Calu3 (cell line): ENCODE data around the gene CHRNA10. TPM values are rescaled to one million over a fixed set of nuclear protein-coding genes. Genes with fewer than 3 reads are reported as not detected.

Experiments used
- BruUV-seq: library from RNA; stranded (reverse); fragments of 400-500 nt; replicated peaks from 2 replicates; lab custom pipeline; 2021; lab: Mats Ljungman, UMichigan
- CTCF ChIA-PET: fragments of 300-600 bp; sonication (Branson Sonifier 250); formaldehyde crosslinking; loops from one replicate; lab custom pipeline; 2022; ENCODE audit warnings: antibody characterized with exemption; lab: Charles Lee
- DNase-seq: peaks from one replicate; pipeline ENCODE4 v3.0.0; 2022
- H3K27ac Mint-ChIP-seq: one replicate; pipeline ENCODE4 v1.8.0; 2022; ENCODE audit warnings: mixed read lengths; ENCODE audit not compliant: unreplicated experiment
- H3K27me3 Mint-ChIP-seq: one replicate; pipeline ENCODE4 v1.8.0; 2022; ENCODE audit warnings: mixed read lengths; ENCODE audit not compliant: unreplicated experiment
- H3K36me3 Mint-ChIP-seq: one replicate; pipeline ENCODE4 v1.8.0; 2022; ENCODE audit warnings: mild to moderate bottlenecking, moderate library complexity, mixed read lengths; ENCODE audit not compliant: insufficient read depth, unreplicated experiment
- H3K4me1 Mint-ChIP-seq: one replicate; pipeline ENCODE4 v1.8.0; 2022; ENCODE audit warnings: mild to moderate bottlenecking, low read depth, mixed read lengths; ENCODE audit not compliant: unreplicated experiment
- H3K4me3 Mint-ChIP-seq: one replicate; pipeline ENCODE4 v1.8.0; 2022; ENCODE audit warnings: mild to moderate bottlenecking, low read depth, moderate library complexity, mixed read lengths; ENCODE audit not compliant: unreplicated experiment
- H3K9me3 Mint-ChIP-seq: one replicate; pipeline ENCODE4 v1.8.0; 2022; ENCODE audit warnings: low read depth, mixed read lengths; ENCODE audit not compliant: unreplicated experiment
- intact Hi-C: fragments of 100-400 bp; cut with micrococcal nuclease; formaldehyde crosslinking; loops from one replicate; pipeline ENCODE4 v1.10.0; 2022; ENCODE audit not compliant: unreplicated experiment
- total RNA-seq: library from RNA; stranded (reverse); gene quantifications from 2 replicates; pipeline ENCODE4 v1.2.3, GENCODE V29; 2022
- TF ChIP-seq, protein P1 (sequence below): fragments of 200-600 bp; IDR thresholded peaks from one replicate; pipeline ENCODE4 v1.8.0; 2022; ENCODE audit warnings: antibody characterized with exemption; ENCODE audit not compliant: unreplicated experiment

Gene CHRNA10
- total RNA-seq, 1 experiment from 2014 or later = 6.9 TPM

DNA sequence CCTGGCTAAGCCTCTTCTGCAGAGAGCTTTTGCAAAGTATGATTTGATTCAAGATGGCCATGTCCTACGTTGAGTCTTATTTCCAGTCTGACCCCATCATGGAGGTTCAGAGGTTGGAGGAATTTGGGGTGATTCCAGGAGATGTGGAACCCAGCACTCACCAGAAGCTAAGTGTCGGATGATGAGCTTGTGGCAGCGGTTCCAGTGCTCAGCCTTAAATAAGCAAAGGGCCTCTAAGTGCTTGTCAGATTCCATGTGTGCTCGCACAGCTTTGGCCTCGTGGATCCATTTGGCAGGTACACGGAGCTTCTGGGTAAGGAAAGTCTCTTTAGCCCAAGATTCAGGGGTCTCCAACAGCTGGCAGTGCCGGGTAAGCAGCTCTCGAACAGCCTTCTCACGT, 11.9 kb upstream of the CHRNA10 start:
- no peak overlapping the region for H3K27ac Mint-ChIP-seq
- intact Hi-C loops = no loop called here
- CTCF ChIA-PET = no interaction called here
- DNase-seq = no peak
- no peaks in the 10 kb centered on the region for H3K27me3 Mint-ChIP-seq
- H3K4me3 Mint-ChIP-seq = no peak overlapping the region
- no peaks in the 10 kb centered on the region for H3K4me1 Mint-ChIP-seq
- no peaks in the 10 kb centered on the region for H3K9me3 Mint-ChIP-seq
- peaks cover 77% of the 10 kb centered on the region for H3K36me3 Mint-ChIP-seq
- BruUV-seq = no TSS peak
- TF ChIP-seq, protein P1, sequence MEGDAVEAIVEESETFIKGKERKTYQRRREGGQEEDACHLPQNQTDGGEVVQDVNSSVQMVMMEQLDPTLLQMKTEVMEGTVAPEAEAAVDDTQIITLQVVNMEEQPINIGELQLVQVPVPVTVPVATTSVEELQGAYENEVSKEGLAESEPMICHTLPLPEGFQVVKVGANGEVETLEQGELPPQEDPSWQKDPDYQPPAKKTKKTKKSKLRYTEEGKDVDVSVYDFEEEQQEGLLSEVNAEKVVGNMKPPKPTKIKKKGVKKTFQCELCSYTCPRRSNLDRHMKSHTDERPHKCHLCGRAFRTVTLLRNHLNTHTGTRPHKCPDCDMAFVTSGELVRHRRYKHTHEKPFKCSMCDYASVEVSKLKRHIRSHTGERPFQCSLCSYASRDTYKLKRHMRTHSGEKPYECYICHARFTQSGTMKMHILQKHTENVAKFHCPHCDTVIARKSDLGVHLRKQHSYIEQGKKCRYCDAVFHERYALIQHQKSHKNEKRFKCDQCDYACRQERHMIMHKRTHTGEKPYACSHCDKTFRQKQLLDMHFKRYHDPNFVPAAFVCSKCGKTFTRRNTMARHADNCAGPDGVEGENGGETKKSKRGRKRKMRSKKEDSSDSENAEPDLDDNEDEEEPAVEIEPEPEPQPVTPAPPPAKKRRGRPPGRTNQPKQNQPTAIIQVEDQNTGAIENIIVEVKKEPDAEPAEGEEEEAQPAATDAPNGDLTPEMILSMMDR = no peak

DNA sequence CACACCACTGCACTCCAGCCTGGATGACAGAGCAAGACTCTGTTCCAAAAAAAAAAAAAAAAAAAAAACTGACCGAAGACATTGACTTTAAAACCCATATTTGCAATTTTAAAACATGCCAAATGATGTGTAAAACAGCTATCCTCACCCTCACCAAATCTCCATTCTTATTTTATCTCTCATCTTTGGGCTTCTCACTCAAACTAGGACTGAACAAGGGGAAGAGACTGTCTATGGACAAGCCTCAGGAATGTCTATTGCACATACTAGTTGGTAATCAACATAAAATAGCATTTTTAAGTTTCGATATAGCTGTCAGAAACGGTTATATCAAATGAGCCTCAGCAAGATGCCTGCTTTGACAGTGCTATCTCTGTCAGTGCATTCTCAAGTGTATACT, 7.9 kb upstream of the CHRNA10 start:
- H3K4me3 Mint-ChIP-seq = no peak overlapping the region
- CTCF ChIA-PET = no interaction called here
- no peaks in the 10 kb centered on the region for H3K4me1 Mint-ChIP-seq
- no TSS peak for BruUV-seq
- H3K27me3 Mint-ChIP-seq = no peaks in the 10 kb centered on the region
- DNase-seq = no peak
- no peaks in the 10 kb centered on the region for H3K9me3 Mint-ChIP-seq
- intact Hi-C loops = no loop called here
- no peak overlapping the region for H3K27ac Mint-ChIP-seq
- peaks cover 68% of the 10 kb centered on the region for H3K36me3 Mint-ChIP-seq
- TF ChIP-seq, protein P1 = no peak

DNA sequence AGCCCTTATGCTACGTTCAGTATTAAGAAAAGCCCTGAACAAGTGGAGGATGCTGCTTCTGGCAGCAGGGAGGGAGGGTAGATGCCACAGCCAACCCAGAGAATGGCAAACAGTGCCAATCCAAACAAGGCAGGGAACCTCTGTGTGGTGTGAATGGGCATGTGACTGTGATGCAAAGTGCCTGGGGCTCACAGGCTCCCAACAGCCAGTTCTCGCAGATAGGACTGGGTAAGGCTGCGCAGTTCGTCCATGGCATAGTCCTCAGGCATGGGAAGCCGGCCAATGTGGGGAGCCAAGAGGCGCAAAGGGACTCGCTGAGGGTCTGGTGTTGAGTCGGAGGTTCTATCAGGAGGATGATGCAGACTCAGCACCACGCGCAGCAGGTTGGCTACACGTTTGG, 4.8 kb upstream of the CHRNA10 start:
- TF ChIP-seq, protein P1 = no peak
- no peak for DNase-seq
- no TSS peak for BruUV-seq
- Mint-ChIP-seq H3K36me3 (peaks cover 56% of the 10 kb centered on the region), H3K4me3 (no peak overlapping the region), H3K27me3 (no peaks in the 10 kb centered on the region), H3K9me3 (no peaks in the 10 kb centered on the region), H3K4me1 (no peaks in the 10 kb centered on the region), H3K27ac (no peak overlapping the region)
- CTCF ChIA-PET = no interaction called here
- intact Hi-C loops = no loop called here

DNA sequence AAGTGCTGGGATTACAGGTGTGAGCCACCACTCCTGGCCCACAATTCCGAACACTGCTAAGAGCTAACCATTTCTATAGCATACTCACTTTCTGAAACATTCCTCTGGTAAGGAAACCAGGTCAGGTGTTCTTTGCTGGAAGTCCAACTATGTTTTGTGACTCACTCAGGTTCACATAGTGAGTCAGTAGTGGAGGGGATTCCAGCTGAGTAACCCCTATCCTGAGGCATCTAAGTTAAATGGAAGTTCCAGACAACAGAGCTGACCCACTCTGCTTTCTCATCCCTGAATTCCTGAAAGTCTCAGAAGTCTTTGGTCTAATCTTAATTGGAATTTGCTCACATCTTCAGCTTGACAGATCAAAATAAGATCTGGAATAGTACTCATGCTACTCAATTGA, 3.0 kb upstream of the CHRNA10 start:
- H3K4me3 Mint-ChIP-seq = no peak overlapping the region
- intact Hi-C loops = no loop called here
- peaks cover 44% of the 10 kb centered on the region for H3K36me3 Mint-ChIP-seq
- no peaks in the 10 kb centered on the region for H3K9me3 Mint-ChIP-seq
- H3K27me3 Mint-ChIP-seq = no peaks in the 10 kb centered on the region
- no peak for DNase-seq
- TF ChIP-seq, protein P1 = no peak
- CTCF ChIA-PET = no interaction called here
- no TSS peak for BruUV-seq
- no peaks in the 10 kb centered on the region for H3K4me1 Mint-ChIP-seq
- no peak overlapping the region for H3K27ac Mint-ChIP-seq
